HAP-1 (cell line): ENCODE results near the gene MTFR1L.
"Not testable (repeated sequence)": the region's sequence is repeated elsewhere in the genome, so short reads cannot be mapped to it uniquely, and the experiment has no call there.

Experiments
- DNase-seq, 2 experiments: peaks; one replicate each; pipeline ENCODE4 v3.0.0-alpha.2; 2016 to 2020; ENCODE audit warnings: low spot score in 2 of 2
- H3K27me3 ChIP-seq: fragments of 250-450 bp; sonication (Bioruptor Pico); 2 replicates; pipeline ENCODE4 v1.5.1; 2020; ENCODE audit warnings: low read depth, mild to moderate bottlenecking, moderate library complexity
- H3K36me3 ChIP-seq: fragments of 250-450 bp; sonication (Bioruptor Pico); replicated peaks from 2 replicates; pipeline ENCODE4 v1.5.1; 2020; ENCODE audit warnings: mild to moderate bottlenecking
- H3K4me1 ChIP-seq: fragments of 250-450 bp; sonication (Bioruptor Pico); 2 replicates; pipeline ENCODE4 v1.5.1; 2020; ENCODE audit warnings: mild to moderate bottlenecking
- H3K4me3 ChIP-seq: fragments of 250-450 bp; sonication (Bioruptor Pico); 2 replicates; pipeline ENCODE4 v1.5.1; 2020; ENCODE audit warnings: mild to moderate bottlenecking, moderate library complexity
- H3K9me3 ChIP-seq: fragments of 250-450 bp; sonication (Bioruptor Pico); 2 replicates; pipeline ENCODE4 v1.5.1; 2020; ENCODE audit warnings: mild to moderate bottlenecking, moderate library complexity
- in situ Hi-C: fragments of 300-500 bp; cut with MboI; formaldehyde crosslinking; loops from 3 replicates; pipeline ENCODE4 v1.14.3; 2020; ENCODE audit warnings: low sequenced_read_pairs, inconsistent platforms, mixed read lengths

The MTFR1L gene

GRCh38 chr1:25832336-25833037, 12.7 kb downstream of the MTFR1L start:
- peaks cover 77% of the 10 kb centered on the region for H3K36me3 ChIP-seq
- H3K27me3 ChIP-seq = no peaks in the 10 kb centered on the region
- in situ Hi-C loops = no loop called here
- no peaks in the 10 kb centered on the region for H3K9me3 ChIP-seq
- H3K4me1 ChIP-seq = no peaks in the 10 kb centered on the region
- H3K4me3 ChIP-seq = no peak overlapping the region
- DNase-seq = no peak

- in situ Hi-C loops = no loop called here
Observed at GRCh38 chr1:25833158-25833557, 13.4 kb downstream of the MTFR1L start.

GRCh38 chr1:25834894-25835293, 15.1 kb downstream of the MTFR1L start:
- H3K9me3 ChIP-seq = no peaks in the 10 kb centered on the region
- no peaks in the 10 kb centered on the region for H3K4me1 ChIP-seq
- no peak overlapping the region for H3K4me3 ChIP-seq
- peaks cover 62% of the 10 kb centered on the region for H3K36me3 ChIP-seq
- no peak for DNase-seq
- in situ Hi-C loops = no loop called here
- H3K27me3 ChIP-seq = no peaks in the 10 kb centered on the region

More at GRCh38 chr1:25833158-25833557, 13.4 kb downstream of the MTFR1L start:
- no peak overlapping the region for H3K4me3 ChIP-seq
- no peak for DNase-seq
- peaks cover 75% of the 10 kb centered on the region for H3K36me3 ChIP-seq
- no peaks in the 10 kb centered on the region for H3K9me3 ChIP-seq
- H3K4me1 ChIP-seq = no peaks in the 10 kb centered on the region
- H3K27me3 ChIP-seq = no peaks in the 10 kb centered on the region

- H3K36me3 ChIP-seq = peaks cover 49% of the 10 kb centered on the region
Observed at GRCh38 chr1:25836695-25837094, 16.9 kb downstream of the MTFR1L start.

GRCh38 chr1:25837262-25837875, 17.6 kb downstream of the MTFR1L start:
- Histone ChIP-seq H3K36me3 (peaks cover 42% of the 10 kb centered on the region), H3K4me3 (no peak overlapping the region), H3K9me3 (no peaks in the 10 kb centered on the region), H3K4me1 (no peaks in the 10 kb centered on the region), H3K27me3 (no peaks in the 10 kb centered on the region)
- no peak for DNase-seq
- in situ Hi-C loops = no loop called here

More at GRCh38 chr1:25836695-25837094, 16.9 kb downstream of the MTFR1L start:
- H3K4me1 ChIP-seq = no peaks in the 10 kb centered on the region
- H3K27me3 ChIP-seq = no peaks in the 10 kb centered on the region
- in situ Hi-C loops = no loop called here
- no peaks in the 10 kb centered on the region for H3K9me3 ChIP-seq
- no peak for DNase-seq
- H3K4me3 ChIP-seq = no peak overlapping the region

- H3K4me1 ChIP-seq, DNase-seq, in situ Hi-C loops, H3K4me3 ChIP-seq, H3K27me3 ChIP-seq, H3K9me3 ChIP-seq: not testable (repeated sequence)
- H3K36me3 ChIP-seq = peaks cover 25% of the 10 kb centered on the region
Observed at GRCh38 chr1:25839808-25840207, 20.1 kb downstream of the MTFR1L start.

GRCh38 chr1:25843483-25843882, 23.7 kb downstream of the MTFR1L start:
- Histone ChIP-seq H3K4me3 (no peak overlapping the region), H3K4me1 (peaks cover under 1% of the 10 kb centered on the region), H3K36me3 (no peaks in the 10 kb centered on the region), H3K9me3 (no peaks in the 10 kb centered on the region), H3K27me3 (no peaks in the 10 kb centered on the region)
- in situ Hi-C loops = no loop called here
- no peak for DNase-seq

GRCh38 chr1:25844536-25845337, 25.0 kb downstream of the MTFR1L start:
- H3K36me3 ChIP-seq = no peaks in the 10 kb centered on the region
- no peaks in the 10 kb centered on the region for H3K27me3 ChIP-seq
- H3K4me3 ChIP-seq = no peak overlapping the region
- no peaks in the 10 kb centered on the region for H3K9me3 ChIP-seq
- no peak for DNase-seq
- H3K4me1 ChIP-seq = peaks cover 6% of the 10 kb centered on the region
- in situ Hi-C loops = no loop called here

GRCh38 chr1:25845664-25846063, 25.9 kb downstream of the MTFR1L start:
- no peaks in the 10 kb centered on the region for H3K27me3 ChIP-seq
- no peak for DNase-seq
- no peak overlapping the region for H3K4me3 ChIP-seq
- no peaks in the 10 kb centered on the region for H3K9me3 ChIP-seq
- peaks cover 6% of the 10 kb centered on the region for H3K4me1 ChIP-seq
- in situ Hi-C loops = no loop called here
- H3K36me3 ChIP-seq = 0 out of 2 replicates have a peak, but pooled peaks cover 5% of the 10 kb centered on the region

GRCh38 chr1:25847929-25848328, 28.2 kb downstream of the MTFR1L start:
- H3K27me3 ChIP-seq = no peaks in the 10 kb centered on the region
- H3K4me3 ChIP-seq = no peak overlapping the region
- no peak for DNase-seq
- H3K4me1 ChIP-seq = peaks cover 6% of the 10 kb centered on the region
- 0 out of 2 replicates have a peak, but pooled peaks cover 5% of the 10 kb centered on the region for H3K36me3 ChIP-seq
- in situ Hi-C loops = no loop called here
- H3K9me3 ChIP-seq = no peaks in the 10 kb centered on the region

- Histone ChIP-seq H3K4me3 (no peak overlapping the region), H3K36me3 (0 out of 2 replicates have a peak, but pooled peaks cover 5% of the 10 kb centered on the region), H3K9me3 (no peaks in the 10 kb centered on the region), H3K4me1 (peaks cover 6% of the 10 kb centered on the region), H3K27me3 (no peaks in the 10 kb centered on the region)
- in situ Hi-C loops = no loop called here
- no peak for DNase-seq
Observed at GRCh38 chr1:25848531-25848930, 28.8 kb downstream of the MTFR1L start.

GRCh38 chr1:25854554-25854953, 34.8 kb downstream of the MTFR1L start:
- H3K4me1 ChIP-seq = peaks cover 7% of the 10 kb centered on the region
- H3K4me3 ChIP-seq = no peak overlapping the region
- no peak for DNase-seq
- H3K36me3 ChIP-seq = 0 out of 2 replicates have a peak, but pooled peaks cover 5% of the 10 kb centered on the region
- in situ Hi-C loops = no loop called here
- no peaks in the 10 kb centered on the region for H3K27me3 ChIP-seq
- no peaks in the 10 kb centered on the region for H3K9me3 ChIP-seq

GRCh38 chr1:25856856-25857255, 37.1 kb downstream of the MTFR1L start:
- Histone ChIP-seq H3K4me3 (no peak overlapping the region), H3K4me1 (peaks cover 22% of the 10 kb centered on the region), H3K27me3 (no peaks in the 10 kb centered on the region), H3K36me3 (no peaks in the 10 kb centered on the region), H3K9me3 (no peaks in the 10 kb centered on the region)
- no peak for DNase-seq
- in situ Hi-C loops = no loop called here

GRCh38 chr1:25858494-25858893, 38.7 kb downstream of the MTFR1L start:
- Histone ChIP-seq H3K4me1 (peaks cover 22% of the 10 kb centered on the region), H3K36me3 (no peaks in the 10 kb centered on the region), H3K9me3 (no peaks in the 10 kb centered on the region), H3K4me3 (peak overlapping the region; percentile 91), H3K27me3 (no peaks in the 10 kb centered on the region)
- in situ Hi-C loops = no loop called here
- no peak for DNase-seq
